Nephron progenitor cell (in vitro differentiated cells): ENCODE measurements around the gene DMRTC2.

Experiments
- DNase-seq: peaks from one replicate; pipeline ENCODE4 v3.0.0; 2021
- H3K27ac Mint-ChIP-seq: 2 replicates; pipeline ENCODE4 v1.8.0; 2021; ENCODE audit warnings: mild to moderate bottlenecking, moderate library complexity, mixed read lengths
- H3K27me3 Mint-ChIP-seq: 2 replicates; pipeline ENCODE4 v1.8.0; 2021; ENCODE audit warnings: mild to moderate bottlenecking, low read depth, mixed read lengths; ENCODE audit not compliant: poor library complexity
- H3K36me3 Mint-ChIP-seq: 2 replicates; pipeline ENCODE4 v1.8.0; 2021; ENCODE audit warnings: low read depth, mixed read lengths
- H3K4me1 Mint-ChIP-seq: 2 replicates; pipeline ENCODE4 v1.8.0; 2021; ENCODE audit warnings: mixed read lengths
- H3K4me3 Mint-ChIP-seq: 2 replicates; pipeline ENCODE4 v1.8.0; 2021; ENCODE audit warnings: mild to moderate bottlenecking, moderate library complexity, mixed read lengths
- H3K9me3 Mint-ChIP-seq: 2 replicates; pipeline ENCODE4 v1.8.0; 2021; ENCODE audit warnings: mild to moderate bottlenecking, moderate library complexity, mixed read lengths
- TF ChIP-seq, protein P1 (sequence below): fragments of 200-600 bp; sonication (generic); IDR thresholded peaks from 2 replicates; pipeline ENCODE4 v1.5.0; 2021; ENCODE audit warnings: antibody characterized with exemption

DMRTC2 gene

GRCh38 chr19:41845001-41845050 lies at the start of gene DMRTC2:
Gene DMRTC2 (plus strand): TSS chr19:41845042. CDS start chr19:41847429, 2,387 bp downstream.
- peaks cover 49% of the 10 kb centered on the region for H3K27me3 Mint-ChIP-seq
- no peak for DNase-seq
- TF ChIP-seq, protein P1, sequence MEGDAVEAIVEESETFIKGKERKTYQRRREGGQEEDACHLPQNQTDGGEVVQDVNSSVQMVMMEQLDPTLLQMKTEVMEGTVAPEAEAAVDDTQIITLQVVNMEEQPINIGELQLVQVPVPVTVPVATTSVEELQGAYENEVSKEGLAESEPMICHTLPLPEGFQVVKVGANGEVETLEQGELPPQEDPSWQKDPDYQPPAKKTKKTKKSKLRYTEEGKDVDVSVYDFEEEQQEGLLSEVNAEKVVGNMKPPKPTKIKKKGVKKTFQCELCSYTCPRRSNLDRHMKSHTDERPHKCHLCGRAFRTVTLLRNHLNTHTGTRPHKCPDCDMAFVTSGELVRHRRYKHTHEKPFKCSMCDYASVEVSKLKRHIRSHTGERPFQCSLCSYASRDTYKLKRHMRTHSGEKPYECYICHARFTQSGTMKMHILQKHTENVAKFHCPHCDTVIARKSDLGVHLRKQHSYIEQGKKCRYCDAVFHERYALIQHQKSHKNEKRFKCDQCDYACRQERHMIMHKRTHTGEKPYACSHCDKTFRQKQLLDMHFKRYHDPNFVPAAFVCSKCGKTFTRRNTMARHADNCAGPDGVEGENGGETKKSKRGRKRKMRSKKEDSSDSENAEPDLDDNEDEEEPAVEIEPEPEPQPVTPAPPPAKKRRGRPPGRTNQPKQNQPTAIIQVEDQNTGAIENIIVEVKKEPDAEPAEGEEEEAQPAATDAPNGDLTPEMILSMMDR = no peak
- no peak within 1 kb of the TSS for H3K27ac Mint-ChIP-seq
- H3K4me1 Mint-ChIP-seq = no peaks in the 10 kb centered on the region
- peaks cover 30% of the 10 kb centered on the region for H3K9me3 Mint-ChIP-seq
- no peak within 1 kb of the TSS for H3K4me3 Mint-ChIP-seq
- H3K36me3 Mint-ChIP-seq = no peaks in the 10 kb centered on the region

GRCh38 chr19:41796362-41796761 lies 48.5 kb upstream of the DMRTC2 start, which contains the start of gene CEACAM3:
Gene CEACAM3 (plus strand): TSS chr19:41796587. CDS start chr19:41796678, 91 bp downstream.
- Mint-ChIP-seq H3K4me3 (no peak within 1 kb of the TSS), H3K36me3 (no peaks in the 10 kb centered on the region)

DNA sequence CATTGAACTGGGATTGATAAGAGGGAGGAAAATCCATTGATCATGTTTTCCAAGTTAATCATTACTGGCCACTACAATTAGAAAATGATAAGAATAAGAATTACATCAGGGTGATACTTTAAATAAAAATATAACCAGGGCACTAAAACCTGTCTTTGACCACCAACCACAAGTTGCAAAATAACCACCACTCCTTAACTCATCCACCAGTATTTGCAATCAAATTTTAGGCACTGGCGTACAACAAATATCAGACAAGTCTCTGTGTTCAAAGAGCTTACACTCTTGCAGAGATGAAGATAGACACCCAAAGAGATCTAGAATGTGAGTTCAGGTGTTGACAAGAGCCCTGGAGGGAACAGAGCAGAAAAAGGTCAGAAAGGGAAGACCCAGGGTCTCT lies 47.9 kb upstream of the DMRTC2 start:
- H3K4me3 Mint-ChIP-seq = no peak overlapping the region
- peaks cover 34% of the 10 kb centered on the region for H3K9me3 Mint-ChIP-seq
- no peaks in the 10 kb centered on the region for H3K36me3 Mint-ChIP-seq
- no peak for DNase-seq
- TF ChIP-seq, protein P1 = no peak
- H3K27me3 Mint-ChIP-seq = peaks cover 28% of the 10 kb centered on the region
- H3K4me1 Mint-ChIP-seq = peaks cover 10% of the 10 kb centered on the region
- H3K27ac Mint-ChIP-seq = no peak overlapping the region

More at GRCh38 chr19:41796362-41796761, 48.5 kb upstream of the DMRTC2 start, which contains the start of gene CEACAM3:
- Mint-ChIP-seq H3K9me3 (peaks cover 28% of the 10 kb centered on the region), H3K27me3 (peaks cover 29% of the 10 kb centered on the region), H3K27ac (no peak within 1 kb of the TSS), H3K4me1 (peaks cover 10% of the 10 kb centered on the region)
- DNase-seq = no peak
- TF ChIP-seq, protein P1 = no peak

- Mint-ChIP-seq H3K4me3 (no peak overlapping the region), H3K27me3 (peaks cover 17% of the 10 kb centered on the region)
Observed at GRCh38 chr19:41799444-41800000, 45.3 kb upstream of the DMRTC2 start.

DNA sequence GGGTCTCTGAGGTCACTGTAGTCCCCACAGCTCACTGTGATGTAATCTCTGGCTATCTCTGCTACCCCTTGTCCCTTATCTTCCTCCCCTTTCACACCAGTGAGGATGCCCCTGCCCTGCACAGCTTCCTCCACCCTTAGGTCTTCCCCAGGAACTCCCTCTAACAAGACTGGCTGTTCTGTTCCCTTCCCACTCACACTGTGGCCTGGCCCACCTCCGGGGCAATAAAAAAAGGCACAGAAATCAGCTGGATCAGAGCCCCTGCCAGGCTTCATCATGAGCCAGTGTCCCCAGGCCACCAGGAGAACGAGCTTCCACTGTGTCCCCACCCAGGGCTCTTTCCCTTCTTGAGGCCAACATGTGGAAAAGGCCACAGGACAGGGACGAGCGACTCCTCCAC lies 43.8 kb upstream of the DMRTC2 start:
- no peak for DNase-seq
- Mint-ChIP-seq H3K4me1 (peaks cover 10% of the 10 kb centered on the region), H3K36me3 (no peaks in the 10 kb centered on the region), H3K27ac (no peak overlapping the region), H3K4me3 (no peak overlapping the region), H3K9me3 (peaks cover 62% of the 10 kb centered on the region), H3K27me3 (peaks cover 17% of the 10 kb centered on the region)
- TF ChIP-seq, protein P1 = no peak

More at GRCh38 chr19:41799444-41800000, 45.3 kb upstream of the DMRTC2 start:
- H3K36me3 Mint-ChIP-seq = no peaks in the 10 kb centered on the region
- DNase-seq = no peak
- H3K4me1 Mint-ChIP-seq = peaks cover 10% of the 10 kb centered on the region
- TF ChIP-seq, protein P1 = no peak
- H3K9me3 Mint-ChIP-seq = peaks cover 52% of the 10 kb centered on the region
- H3K27ac Mint-ChIP-seq = no peak overlapping the region

DNA sequence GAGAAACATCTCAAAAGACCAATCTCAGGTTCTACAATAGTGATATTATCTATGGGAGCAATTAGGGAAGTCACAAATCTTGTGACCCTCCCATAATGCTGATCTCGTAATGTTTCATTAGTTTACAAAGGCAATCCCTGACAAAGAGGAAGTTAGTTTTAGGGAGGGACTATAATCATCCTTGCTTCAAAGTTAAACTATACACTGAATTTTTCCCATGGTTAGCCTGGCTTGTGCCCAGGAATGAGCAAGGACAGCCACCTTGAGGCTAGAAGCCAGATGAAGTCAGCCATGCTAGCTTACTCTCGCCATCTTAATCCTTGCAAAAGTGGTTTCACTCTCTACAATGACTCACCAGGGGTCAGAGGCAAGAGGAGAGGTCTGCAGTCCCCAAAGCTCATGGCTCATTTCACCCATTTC lies 43.0 kb upstream of the DMRTC2 start:
- Mint-ChIP-seq H3K4me3 (no peak overlapping the region), H3K27me3 (peaks cover 17% of the 10 kb centered on the region), H3K4me1 (peaks cover 10% of the 10 kb centered on the region), H3K27ac (no peak overlapping the region), H3K9me3 (peaks cover 69% of the 10 kb centered on the region), H3K36me3 (no peaks in the 10 kb centered on the region)
- TF ChIP-seq, protein P1 = no peak
- DNase-seq = no peak
